Measurements from ENCODE around the gene TRIM25. TPM values are rescaled to one million over a fixed set of nuclear protein-coding genes. Genes with fewer than 3 reads are reported as not detected.

The TRIM25 gene
- total RNA-seq, 1 experiment from 2014 or later: 92.8 TPM

DNA sequence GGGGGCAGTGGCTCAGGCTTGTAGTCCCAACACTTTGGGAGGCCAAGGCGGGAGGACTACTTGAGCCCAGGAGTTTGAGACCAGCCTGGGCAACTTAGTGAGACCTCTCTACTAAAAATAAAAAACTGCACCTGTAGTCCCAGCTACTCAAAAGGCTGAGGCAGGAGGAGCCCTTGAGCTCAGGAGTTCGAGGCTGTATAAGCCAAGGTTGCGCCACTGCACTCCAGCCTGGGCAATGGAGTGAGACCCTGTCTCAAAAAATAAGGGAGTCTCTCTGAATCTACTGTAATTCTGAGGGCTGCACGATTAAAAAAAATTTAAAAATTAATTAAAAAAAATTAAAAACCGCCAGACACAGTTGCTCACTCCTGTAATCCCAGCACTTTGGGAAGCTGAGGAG lies 43.1 kb upstream of the TRIM25 start:
- Histone ChIP-seq H4K20me1 (ENCODE audit: insufficient read depth) (peaks cover 29% of the 10 kb centered on the region), H3K9me3 (ENCODE audit: insufficient read depth, low read depth) (no peaks in the 10 kb centered on the region), H3K27ac (no peak overlapping the region), H2AFZ (no peak overlapping the region), H3K36me3 (ENCODE audit: low read depth) (no peaks in the 10 kb centered on the region), H3K27me3 (ENCODE audit: insufficient read depth, low read depth) (no peaks in the 10 kb centered on the region), H3K9me2 (ENCODE audit: insufficient read depth) (no peaks in the 10 kb centered on the region), H3K4me2 (no peak overlapping the region), H3F3A (ENCODE audit: insufficient read depth, low read depth) (no peaks in the 10 kb centered on the region; the same call in 1 of the 2 replicates), H3K4me1 (replicated peaks; ENCODE audit: insufficient read depth) (peaks cover 15% of the 10 kb centered on the region), H3K79me2 (ENCODE audit: low read depth) (peaks cover 76% of the 10 kb centered on the region), H3K4me3 (no peak overlapping the region)
- BruUV-seq (replicated peaks): no TSS peak
- intact Hi-C loops (cut with micrococcal nuclease; ENCODE audit: unreplicated experiment): no loop called here
- POLR2A ChIA-PET (ENCODE audit: unreplicated experiment): no interaction called here
- DNase-seq: no peak
- CTCF ChIA-PET: no interaction called here
- no peak for TF ChIP-seq EZH2 (IDR thresholded peaks at IDR 0.05; ENCODE audit: low read depth)
- TF ChIP-seq CTCF (conservative IDR thresholded peaks at IDR 0.05): no peak

- H3K27ac ChIP-seq: no peak overlapping the region
- H3K27me3 ChIP-seq (ENCODE audit: insufficient read depth, low read depth): no peaks in the 10 kb centered on the region
- ChIA-PET CTCF (no interaction called here), POLR2A (ENCODE audit: unreplicated experiment) (no interaction called here)
- no peaks in the 10 kb centered on the region for H3K4me1 ChIP-seq (replicated peaks; ENCODE audit: insufficient read depth)
- peaks cover 46% of the 10 kb centered on the region for H3K36me3 ChIP-seq (ENCODE audit: low read depth)
- no peaks in the 10 kb centered on the region for H3K9me2 ChIP-seq (ENCODE audit: insufficient read depth)
- TF ChIP-seq CTCF (conservative IDR thresholded peaks at IDR 0.05) (no peak), EZH2 (IDR thresholded peaks at IDR 0.05; ENCODE audit: low read depth) (no peak)
- no peak for DNase-seq
- BruUV-seq (replicated peaks): no TSS peak
- peaks cover 5% of the 10 kb centered on the region; the same call in 1 of the 2 replicates for H3F3A ChIP-seq (ENCODE audit: insufficient read depth, low read depth)
- peaks cover 18% of the 10 kb centered on the region for H4K20me1 ChIP-seq (ENCODE audit: insufficient read depth)
- H3K4me3 ChIP-seq: no peak overlapping the region
- H3K9me3 ChIP-seq (ENCODE audit: insufficient read depth, low read depth): no peaks in the 10 kb centered on the region
- no peak overlapping the region for H2AFZ ChIP-seq
- intact Hi-C loops (cut with micrococcal nuclease; ENCODE audit: unreplicated experiment): loop anchor here (10.0 kb wide), 1 partner anchor 225 kb away; no protein-coding TSS in a partner anchor
- H3K79me2 ChIP-seq (ENCODE audit: low read depth): peaks cover 24% of the 10 kb centered on the region
- no peak overlapping the region for H3K4me2 ChIP-seq
Observed at GRCh38 chr17:56949595-56949994, 35.7 kb upstream of the TRIM25 start.

GRCh38 chr17:56948491-56948890 lies 34.6 kb upstream of the TRIM25 start:
- Histone ChIP-seq H3K4me2 (no peak overlapping the region), H3K36me3 (ENCODE audit: low read depth) (peaks cover 52% of the 10 kb centered on the region), H3K4me1 (replicated peaks; ENCODE audit: insufficient read depth) (no peaks in the 10 kb centered on the region), H3K79me2 (ENCODE audit: low read depth) (peaks cover 14% of the 10 kb centered on the region), H3K27me3 (ENCODE audit: insufficient read depth, low read depth) (no peaks in the 10 kb centered on the region), H2AFZ (no peak overlapping the region), H3K9me3 (ENCODE audit: insufficient read depth, low read depth) (no peaks in the 10 kb centered on the region), H3F3A (ENCODE audit: insufficient read depth, low read depth) (peaks cover 10% of the 10 kb centered on the region; the same call in 1 of the 2 replicates), H3K27ac (no peak overlapping the region), H3K9me2 (ENCODE audit: insufficient read depth) (no peaks in the 10 kb centered on the region), H4K20me1 (ENCODE audit: insufficient read depth) (peaks cover 18% of the 10 kb centered on the region), H3K4me3 (no peak overlapping the region)
- intact Hi-C loops (cut with micrococcal nuclease; ENCODE audit: unreplicated experiment): loop anchor here (10.0 kb wide), 1 partner anchor 224 kb away; no protein-coding TSS in a partner anchor
- ChIA-PET CTCF (no interaction called here), POLR2A (ENCODE audit: unreplicated experiment) (no interaction called here)
- BruUV-seq (replicated peaks): no TSS peak
- TF ChIP-seq EZH2 (IDR thresholded peaks at IDR 0.05; ENCODE audit: low read depth) (no peak), CTCF (conservative IDR thresholded peaks at IDR 0.05) (no peak)
- DNase-seq: no peak
